HG02852 (cell line): ENCODE measurements around the gene PPFIA4.

ENCODE experiments used
- ATAC-seq: cut with Tn5 transposase; IDR thresholded peaks from one replicate; pipeline ENCODE4 v1.9.1; 2021; ENCODE audit warnings: mild to moderate bottlenecking, moderate library complexity; ENCODE audit not compliant: unreplicated experiment

Gene PPFIA4

DNA sequence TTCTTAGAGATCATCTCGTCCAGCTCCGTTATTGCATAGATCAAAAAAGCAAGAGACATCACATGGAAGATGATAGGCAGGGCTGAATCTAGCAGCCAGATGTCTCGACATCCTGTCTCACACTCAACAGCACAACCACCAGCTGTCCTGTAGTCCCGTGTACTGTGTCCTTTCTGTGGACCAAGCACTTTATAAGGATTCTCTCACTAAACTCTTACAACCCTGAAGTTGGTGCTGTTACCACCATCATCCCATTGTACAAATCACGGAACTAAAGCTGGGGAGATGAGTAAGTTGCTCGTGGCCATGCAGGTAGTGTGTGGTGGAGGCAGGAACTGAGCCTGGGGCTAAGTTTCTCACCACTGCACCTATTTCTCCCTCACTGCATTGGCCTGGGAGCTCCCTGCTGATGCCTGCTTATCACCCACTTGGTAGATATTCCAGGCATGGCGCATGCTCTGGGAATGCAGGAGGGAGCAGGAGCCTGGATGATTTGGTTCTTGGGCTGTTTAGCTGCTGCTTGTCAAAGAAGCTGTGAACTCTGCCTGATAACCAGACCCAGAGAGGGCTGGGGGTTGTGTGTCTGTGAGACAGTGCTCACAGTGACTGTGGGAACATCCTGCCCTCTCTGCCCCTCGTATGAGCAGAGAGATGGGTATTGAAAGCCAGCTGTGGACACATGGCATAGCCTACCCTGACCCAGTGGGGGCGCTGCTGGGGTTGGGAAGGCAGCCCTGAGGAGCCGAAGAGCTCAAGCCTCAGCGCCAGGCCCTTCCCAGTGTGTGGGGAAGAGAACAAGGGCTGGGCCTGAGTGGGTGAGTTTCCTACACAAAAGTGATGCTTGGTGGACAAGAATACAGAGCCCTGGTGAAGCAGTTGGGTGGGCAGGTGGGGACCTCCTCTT, 13.6 kb downstream of the PPFIA4 start:
- ATAC-seq, result no peak

DNA sequence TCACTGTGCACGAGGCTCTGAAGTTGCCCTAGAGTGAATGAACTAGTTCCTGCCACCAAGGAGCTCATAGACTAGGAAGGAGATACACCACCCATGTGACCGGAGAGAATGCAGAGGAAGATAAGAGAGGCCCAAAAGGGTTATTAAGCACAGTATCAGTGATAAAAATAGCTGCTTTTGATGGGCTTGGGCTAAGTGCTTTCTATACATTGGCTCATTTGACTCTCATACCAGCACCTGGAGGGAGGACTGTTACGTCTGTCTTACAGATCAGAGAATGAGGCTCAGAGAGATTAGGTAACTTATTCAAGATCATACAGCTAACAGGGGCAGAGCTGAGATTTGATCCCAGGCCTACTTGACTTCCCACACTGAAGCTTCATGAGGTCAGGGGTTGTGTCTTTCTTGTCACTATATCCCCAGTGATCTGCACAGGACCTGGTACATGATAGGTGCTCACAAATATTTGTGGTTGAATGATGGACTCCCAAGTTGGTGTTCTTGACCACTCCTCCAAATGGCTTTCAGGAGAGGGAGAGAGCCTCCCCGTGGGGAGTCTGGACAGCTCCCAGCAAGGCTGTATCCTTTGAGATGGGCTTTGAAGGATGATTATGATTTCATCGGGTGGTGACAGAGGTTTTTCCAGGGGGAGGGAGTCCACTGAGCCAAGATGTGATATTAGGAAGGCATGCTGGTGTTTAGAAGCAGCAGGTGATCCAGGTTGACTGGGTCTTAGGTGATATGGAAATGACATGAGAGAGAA, 14.4 kb downstream of the PPFIA4 start:
- no peak for ATAC-seq

DNA sequence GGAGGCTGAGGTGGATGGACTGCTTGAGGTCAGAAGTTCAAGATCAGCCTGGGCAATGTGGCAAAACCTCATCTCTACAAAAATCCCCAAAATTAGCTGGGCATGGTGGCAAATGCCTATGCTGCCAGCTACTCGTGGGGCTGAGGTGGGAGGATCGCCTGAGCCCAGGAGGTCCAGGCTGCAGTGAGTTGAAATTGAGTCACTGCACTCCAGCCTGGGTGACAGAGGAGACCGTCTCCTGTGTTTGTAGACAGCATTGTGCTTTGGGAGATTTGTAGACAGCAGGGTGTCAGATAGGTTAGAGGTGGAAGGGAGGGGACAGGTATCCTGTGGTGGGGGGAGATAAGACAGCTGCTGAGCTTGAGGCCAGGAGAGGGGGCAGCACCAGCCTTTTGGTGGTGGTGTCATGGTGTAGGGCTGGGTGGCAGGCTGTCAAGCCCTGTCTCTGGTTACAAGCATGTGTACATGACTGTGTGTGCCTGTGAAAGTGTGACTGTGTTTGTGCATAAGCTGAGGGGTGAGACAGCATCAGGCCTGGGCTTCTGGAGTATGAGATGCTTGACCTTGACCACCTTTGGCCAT, 15.2 kb downstream of the PPFIA4 start:
- no peak for ATAC-seq

DNA sequence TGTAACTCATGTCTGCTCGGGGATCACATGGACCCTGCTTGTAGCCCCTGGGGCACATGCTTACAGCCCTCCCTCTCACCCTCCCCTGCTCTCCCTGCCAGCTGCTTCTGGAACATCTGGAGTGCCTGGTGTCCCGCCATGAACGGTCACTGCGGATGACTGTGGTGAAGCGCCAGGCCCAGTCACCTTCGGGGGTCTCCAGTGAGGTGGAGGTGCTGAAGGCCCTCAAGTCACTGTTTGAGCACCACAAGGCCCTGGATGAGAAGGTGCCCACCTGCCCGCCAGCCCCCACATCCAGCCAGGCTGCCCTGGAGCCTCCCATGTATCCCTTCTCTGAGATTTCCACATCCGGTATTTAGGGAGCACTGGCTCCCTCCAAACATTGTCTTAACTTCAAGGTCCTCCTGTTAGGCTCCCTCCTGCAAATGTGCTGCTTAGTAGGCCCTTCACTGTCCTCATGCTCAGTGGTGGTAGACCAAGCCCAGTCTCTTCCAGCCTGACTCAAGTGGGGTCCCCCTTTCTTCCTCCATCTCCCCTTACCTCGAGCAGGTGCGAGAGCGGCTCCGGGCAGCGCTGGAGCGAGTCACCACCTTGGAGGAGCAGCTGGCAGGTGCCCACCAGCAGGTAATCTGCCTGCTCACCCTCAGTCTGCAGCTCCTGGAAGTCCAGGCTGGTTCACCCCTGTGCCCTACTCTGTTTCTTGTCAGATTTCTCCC, 17.7 kb downstream of the PPFIA4 start:
- ATAC-seq, result no peak

- no peak for ATAC-seq
Measured at GRCh38 chr1:203044546-203045250, 18.4 kb downstream of the PPFIA4 start.

DNA sequence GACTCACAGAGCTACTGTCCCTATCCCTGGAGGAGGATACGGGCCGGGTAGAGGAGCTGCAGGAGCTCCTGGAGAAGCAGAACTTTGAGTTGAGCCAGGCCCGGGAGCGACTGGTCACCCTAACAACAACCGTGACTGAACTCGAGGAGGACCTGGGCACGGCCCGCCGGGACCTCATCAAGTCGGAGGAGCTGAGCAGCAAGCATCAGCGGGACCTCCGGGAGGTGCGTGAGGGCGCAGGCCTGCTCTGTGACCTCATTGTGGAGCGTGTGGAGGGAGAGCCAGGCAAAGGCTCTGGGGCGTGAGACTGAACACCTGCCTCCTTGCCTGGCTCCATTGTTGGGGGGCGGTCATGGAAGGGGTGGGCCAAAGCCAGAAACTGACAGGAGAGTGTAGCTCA, 19.0 kb downstream of the PPFIA4 start:
- no peak for ATAC-seq

GRCh38 chr1:203045821-203046594, 19.7 kb downstream of the PPFIA4 start:
- no peak for ATAC-seq

DNA sequence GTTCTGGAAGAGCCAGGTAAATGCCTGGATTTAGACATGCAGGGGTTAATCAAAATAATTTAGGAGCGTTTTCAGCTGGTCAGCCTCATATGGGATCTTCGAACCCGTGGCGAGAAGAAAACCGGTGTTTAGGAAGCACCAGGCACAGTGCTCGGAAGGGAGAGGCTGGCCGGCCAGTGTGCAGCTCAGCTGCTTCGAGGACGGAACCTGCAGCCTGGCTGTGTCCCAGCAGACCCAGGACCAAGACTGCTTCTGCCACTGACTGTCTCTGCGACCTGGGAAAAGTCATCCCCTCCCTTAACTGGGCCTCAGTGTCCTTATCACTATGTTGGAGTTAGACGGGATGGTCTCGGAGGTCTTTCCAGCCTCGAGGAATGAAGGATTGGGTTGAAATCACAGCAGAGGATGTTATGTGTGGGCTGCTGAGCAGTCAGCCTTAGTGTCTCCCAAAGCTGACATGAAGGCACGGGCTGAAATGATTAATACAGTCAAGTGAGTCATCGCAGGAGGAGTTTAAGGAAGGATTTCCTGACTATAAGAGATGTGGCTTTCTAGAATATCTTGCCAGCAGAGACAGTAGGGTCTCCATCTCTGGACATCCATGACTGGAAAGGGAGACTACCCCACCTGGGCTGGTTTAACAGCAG, 20.8 kb downstream of the PPFIA4 start:
- ATAC-seq, result no peak

DNA sequence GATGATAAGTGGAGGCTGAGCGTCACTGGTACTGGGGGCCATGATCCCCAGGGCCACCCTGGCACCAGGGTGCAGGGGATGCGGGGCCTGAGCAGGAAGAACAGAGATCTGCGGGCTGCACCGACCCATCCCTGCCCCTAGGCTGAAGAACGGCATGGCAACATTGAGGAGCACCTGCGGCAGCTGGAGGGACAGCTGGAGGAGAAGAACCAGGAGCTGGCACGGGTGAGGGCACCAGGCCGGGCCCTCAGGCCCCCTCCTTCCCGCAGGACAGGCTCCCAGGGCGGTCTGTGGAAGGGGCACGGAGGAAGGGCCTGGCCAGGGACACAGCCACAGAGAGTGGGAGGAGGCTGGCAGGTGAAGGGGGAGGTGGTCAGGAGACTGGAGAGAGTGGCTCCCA, 21.8 kb downstream of the PPFIA4 start:
- ATAC-seq, result no peak

GRCh38 chr1:203048555-203049051, 22.3 kb downstream of the PPFIA4 start:
- no peak for ATAC-seq

- no peak for ATAC-seq
Measured at GRCh38 chr1:203049077-203049476, 22.8 kb downstream of the PPFIA4 start.

GRCh38 chr1:203049576-203050180, 23.4 kb downstream of the PPFIA4 start:
- no peak for ATAC-seq

- ATAC-seq, result no peak
Measured at GRCh38 chr1:203050826-203051225, 24.5 kb downstream of the PPFIA4 start.

GRCh38 chr1:203051841-203052324, 25.6 kb downstream of the PPFIA4 start:
- ATAC-seq, result no peak

DNA sequence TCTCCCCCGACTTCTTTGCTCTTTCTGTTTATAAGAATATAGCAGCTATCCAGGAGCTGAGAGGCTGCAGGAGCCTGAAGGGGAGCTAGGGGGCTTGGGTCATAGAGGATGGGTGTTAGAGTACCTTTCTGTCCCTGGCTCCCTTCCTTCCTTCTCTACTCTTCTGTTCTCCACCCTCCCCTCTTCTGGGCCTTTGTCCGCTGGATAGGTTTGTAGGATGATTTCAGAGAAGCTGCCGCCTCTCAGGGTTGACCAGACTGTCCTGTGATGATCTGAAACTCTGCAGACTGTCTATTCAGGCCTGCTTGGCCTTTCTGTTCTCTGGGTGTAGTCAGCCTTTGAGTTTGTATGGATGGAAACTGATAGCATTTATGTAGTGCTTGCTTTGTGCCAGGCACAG, 26.3 kb downstream of the PPFIA4 start:
- ATAC-seq, result no peak

DNA sequence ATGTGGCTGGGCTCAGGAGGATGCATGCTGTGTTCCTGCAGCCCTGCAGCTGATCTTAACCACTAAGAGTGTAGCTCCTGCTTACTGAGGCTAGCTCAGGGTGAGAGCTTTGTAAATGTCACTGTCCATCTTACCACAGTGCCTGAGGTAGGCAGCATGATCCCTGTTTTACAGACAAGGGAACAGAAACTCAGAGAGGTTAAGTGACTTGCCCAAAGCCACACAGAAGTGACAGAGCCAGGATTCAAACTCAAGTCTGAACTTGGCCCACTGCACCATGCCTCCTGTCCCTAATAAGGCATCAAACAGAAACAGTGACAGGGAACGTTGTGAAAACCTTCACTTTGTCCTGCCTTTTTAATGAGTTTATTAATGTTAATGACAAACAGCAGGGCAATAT, 27.9 kb downstream of the PPFIA4 start:
- ATAC-seq, result no peak

DNA sequence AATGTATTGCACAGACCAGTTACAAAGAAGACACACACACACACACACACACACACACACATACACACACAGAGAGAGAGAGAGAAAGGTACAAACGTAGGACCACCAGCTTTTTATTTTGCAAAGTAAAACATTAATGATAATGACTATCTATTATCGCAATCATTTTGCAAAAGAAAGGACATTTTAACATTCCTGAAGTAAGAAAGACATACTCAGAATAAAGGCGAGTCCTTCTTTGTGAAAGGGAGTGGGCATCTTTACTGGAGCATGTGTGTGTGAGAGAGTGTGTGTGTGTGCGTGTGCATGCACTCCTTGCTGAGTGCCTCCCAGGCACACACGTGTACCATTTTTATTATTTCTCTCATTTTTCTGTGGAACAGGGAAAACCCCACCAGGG, 28.4 kb downstream of the PPFIA4 start:
- no peak for ATAC-seq

DNA sequence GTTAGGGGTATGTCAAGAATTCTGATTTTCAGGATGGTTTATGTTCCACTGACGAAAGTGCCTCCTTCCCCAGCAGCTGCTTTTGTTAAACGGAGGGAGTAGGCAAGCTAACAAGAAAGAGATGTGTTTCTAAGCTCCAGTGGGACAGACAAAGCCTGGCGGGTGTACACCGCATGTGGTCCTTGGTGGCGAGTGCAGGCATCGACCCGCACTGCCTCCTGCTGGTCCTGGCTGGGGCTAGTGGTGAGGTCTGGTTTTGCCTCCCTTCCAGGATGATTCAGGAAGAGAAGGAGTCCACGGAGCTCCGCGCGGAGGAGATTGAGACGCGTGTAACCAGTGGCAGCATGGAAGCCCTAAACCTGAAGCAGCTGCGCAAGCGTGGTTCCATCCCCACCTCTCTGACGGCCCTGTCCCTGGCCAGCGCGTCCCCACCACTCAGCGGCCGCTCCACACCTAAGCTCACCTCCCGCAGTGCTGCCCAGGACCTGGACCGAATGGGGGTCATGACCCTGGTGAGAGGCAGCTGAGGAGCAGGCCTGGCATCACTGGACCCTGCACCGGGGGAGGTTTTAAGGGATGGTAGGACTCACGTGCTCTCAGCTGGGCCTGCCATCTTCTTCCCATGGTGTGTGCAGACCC, 29.0 kb downstream of the PPFIA4 start:
- ATAC-seq, result no peak
